ENCODE data around the gene TNNT3. TPM values are rescaled to one million over a fixed set of nuclear protein-coding genes. Genes with fewer than 3 reads are reported as not detected.

The TNNT3 gene
- total RNA-seq, 1 donor from 2014 or later: not detected

DNA sequence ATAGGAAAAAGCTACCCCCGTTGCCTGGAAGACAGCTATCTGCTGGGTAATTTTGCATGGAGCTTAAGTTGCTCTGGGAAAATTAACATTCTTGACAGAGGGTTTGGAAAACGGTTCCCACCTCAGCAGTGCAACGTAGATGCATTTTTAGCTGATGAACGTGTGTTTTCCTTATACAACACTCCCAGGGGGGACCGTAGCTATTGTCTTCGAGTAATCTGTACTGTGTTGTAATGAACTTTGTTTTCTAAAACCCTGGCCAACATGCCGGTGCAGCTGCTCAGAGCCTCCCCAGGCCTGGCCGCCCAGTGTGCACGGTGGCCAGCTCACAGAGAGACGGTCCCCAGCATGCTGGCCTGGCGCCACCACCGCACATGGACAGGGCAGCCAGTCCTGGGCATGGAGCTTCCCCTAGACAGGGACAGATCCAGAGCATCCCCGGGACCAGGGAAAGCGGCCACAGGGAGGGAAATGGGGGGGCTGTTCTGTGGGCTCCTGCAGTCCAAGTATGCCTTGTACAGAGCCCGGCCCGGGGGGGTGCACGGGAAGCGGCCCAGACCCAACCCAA lies 2.2 kb downstream of the TNNT3 start:
- H3K9me3 Mint-ChIP-seq (ENCODE audit: unreplicated experiment): no peaks in the 10 kb centered on the region
- no peak for DNase-seq (ENCODE audit: low spot score)
- H3K36me3 Mint-ChIP-seq (ENCODE audit: low read depth, unreplicated experiment): no peaks in the 10 kb centered on the region
- no peak overlapping the region for H3K4me3 Mint-ChIP-seq (ENCODE audit: unreplicated experiment)
- TF ChIP-seq, protein P1, sequence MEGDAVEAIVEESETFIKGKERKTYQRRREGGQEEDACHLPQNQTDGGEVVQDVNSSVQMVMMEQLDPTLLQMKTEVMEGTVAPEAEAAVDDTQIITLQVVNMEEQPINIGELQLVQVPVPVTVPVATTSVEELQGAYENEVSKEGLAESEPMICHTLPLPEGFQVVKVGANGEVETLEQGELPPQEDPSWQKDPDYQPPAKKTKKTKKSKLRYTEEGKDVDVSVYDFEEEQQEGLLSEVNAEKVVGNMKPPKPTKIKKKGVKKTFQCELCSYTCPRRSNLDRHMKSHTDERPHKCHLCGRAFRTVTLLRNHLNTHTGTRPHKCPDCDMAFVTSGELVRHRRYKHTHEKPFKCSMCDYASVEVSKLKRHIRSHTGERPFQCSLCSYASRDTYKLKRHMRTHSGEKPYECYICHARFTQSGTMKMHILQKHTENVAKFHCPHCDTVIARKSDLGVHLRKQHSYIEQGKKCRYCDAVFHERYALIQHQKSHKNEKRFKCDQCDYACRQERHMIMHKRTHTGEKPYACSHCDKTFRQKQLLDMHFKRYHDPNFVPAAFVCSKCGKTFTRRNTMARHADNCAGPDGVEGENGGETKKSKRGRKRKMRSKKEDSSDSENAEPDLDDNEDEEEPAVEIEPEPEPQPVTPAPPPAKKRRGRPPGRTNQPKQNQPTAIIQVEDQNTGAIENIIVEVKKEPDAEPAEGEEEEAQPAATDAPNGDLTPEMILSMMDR (IDR thresholded peaks at IDR 0.05; ENCODE audit: unreplicated experiment): no peak
- no peaks in the 10 kb centered on the region for H3K4me1 Mint-ChIP-seq (ENCODE audit: unreplicated experiment)
- no peak overlapping the region for H3K27ac Mint-ChIP-seq (ENCODE audit: unreplicated experiment)
- H3K27me3 Mint-ChIP-seq (ENCODE audit: unreplicated experiment): peaks cover 10% of the 10 kb centered on the region

DNA sequence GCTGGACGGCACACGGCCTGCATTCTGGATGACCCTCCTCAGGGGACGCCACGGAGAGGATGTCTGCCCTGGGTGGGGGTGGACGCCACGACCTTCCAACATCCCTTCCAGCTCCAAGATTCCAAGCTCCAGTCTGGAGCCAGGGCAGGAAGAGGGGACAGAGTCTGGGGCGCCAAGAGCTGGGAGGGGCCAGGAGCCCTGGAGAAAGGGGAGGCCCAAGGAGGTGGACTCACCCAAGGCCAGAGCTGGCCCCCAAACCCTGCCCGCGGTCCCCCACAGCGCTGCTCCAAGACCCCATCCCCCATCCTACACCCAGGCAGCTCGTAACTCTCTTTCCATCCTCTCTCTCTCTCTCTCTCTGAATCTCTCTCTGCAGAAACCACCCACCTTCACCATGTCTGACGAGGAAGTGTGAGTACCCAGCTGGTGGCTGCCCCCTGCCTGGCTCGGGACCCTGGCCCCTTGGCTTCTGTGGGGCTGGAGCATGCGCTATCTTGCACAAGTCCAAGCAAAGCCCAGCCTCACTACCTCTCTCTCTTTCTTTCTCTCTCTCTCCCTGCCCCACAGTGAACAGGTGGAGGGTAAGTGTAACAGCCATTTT lies 3.1 kb downstream of the TNNT3 start:
- H3K36me3 Mint-ChIP-seq (ENCODE audit: low read depth, unreplicated experiment): no peaks in the 10 kb centered on the region
- TF ChIP-seq, protein P1 (IDR thresholded peaks at IDR 0.05; ENCODE audit: unreplicated experiment): no peak
- no peak for DNase-seq (ENCODE audit: low spot score)
- H3K4me3 Mint-ChIP-seq (ENCODE audit: unreplicated experiment): no peak overlapping the region
- H3K27ac Mint-ChIP-seq (ENCODE audit: unreplicated experiment): no peak overlapping the region
- peaks cover 10% of the 10 kb centered on the region for H3K27me3 Mint-ChIP-seq (ENCODE audit: unreplicated experiment)
- no peaks in the 10 kb centered on the region for H3K9me3 Mint-ChIP-seq (ENCODE audit: unreplicated experiment)
- H3K4me1 Mint-ChIP-seq (ENCODE audit: unreplicated experiment): no peaks in the 10 kb centered on the region

DNA sequence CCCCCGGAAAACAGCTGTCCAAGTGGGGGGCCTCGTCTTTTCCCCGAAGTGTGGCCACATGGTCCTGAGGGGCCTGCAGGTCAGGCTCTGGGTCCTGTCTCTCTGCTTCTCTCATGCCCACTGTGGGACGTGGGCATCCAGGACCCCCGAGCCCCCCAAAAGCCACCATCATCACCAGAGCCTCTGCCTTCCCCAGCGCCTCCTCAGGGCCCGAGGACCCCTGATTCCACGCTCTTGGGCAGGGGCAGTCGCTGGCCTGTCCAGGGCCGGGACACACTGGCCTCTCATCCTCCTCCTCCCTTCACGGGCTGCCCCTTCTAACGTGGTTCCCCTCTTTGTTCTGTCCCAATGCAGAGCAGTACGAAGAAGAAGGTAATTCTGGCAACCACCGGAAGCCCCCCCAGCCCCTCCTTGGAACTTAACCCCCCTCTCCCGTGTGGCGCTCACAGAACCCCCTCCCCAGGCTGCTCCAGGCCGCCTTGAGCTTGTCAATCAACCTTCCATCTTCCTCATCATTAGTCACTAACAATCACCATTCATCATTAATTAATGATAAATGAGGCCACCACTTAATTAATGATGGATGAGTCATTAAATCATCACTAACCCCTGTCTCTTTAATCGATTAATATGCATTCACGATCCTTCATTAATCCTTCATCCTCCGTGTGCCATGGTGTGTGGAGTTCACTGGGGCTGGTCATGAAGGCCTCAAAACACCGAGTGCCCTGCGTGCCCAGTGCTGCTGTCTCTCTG lies 3.9 kb downstream of the TNNT3 start:
- DNase-seq (ENCODE audit: low spot score): no peak
- Mint-ChIP-seq H3K4me3 (ENCODE audit: unreplicated experiment) (no peak overlapping the region), H3K27ac (ENCODE audit: unreplicated experiment) (no peak overlapping the region), H3K9me3 (ENCODE audit: unreplicated experiment) (no peaks in the 10 kb centered on the region), H3K4me1 (ENCODE audit: unreplicated experiment) (no peaks in the 10 kb centered on the region), H3K27me3 (ENCODE audit: unreplicated experiment) (peaks cover 10% of the 10 kb centered on the region), H3K36me3 (ENCODE audit: low read depth, unreplicated experiment) (no peaks in the 10 kb centered on the region)
- TF ChIP-seq, protein P1 (IDR thresholded peaks at IDR 0.05; ENCODE audit: unreplicated experiment): no peak

DNA sequence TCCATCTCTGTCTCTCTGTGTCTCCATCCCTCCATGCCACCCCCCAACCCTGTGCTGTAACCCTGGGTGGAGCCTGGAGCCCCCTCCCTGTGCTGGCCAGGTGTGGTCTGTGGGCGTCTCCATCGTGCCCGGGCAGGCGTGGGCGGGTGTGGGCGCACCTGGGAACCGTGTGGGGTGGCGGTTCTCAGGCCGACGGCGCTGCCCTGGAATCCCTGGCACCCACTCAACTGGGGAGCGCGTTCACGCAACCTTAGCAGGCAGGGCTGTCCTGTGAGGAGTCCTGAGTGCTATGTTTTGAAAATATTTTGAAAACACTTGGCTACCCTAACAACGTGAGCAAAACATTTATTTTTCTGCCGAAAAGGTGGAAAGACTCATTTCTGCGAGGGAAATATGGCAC lies 4.7 kb downstream of the TNNT3 start:
- Mint-ChIP-seq H3K27ac (ENCODE audit: unreplicated experiment) (no peak overlapping the region), H3K4me1 (ENCODE audit: unreplicated experiment) (no peaks in the 10 kb centered on the region), H3K36me3 (ENCODE audit: low read depth, unreplicated experiment) (no peaks in the 10 kb centered on the region), H3K4me3 (ENCODE audit: unreplicated experiment) (no peak overlapping the region), H3K27me3 (ENCODE audit: unreplicated experiment) (peaks cover 10% of the 10 kb centered on the region), H3K9me3 (ENCODE audit: unreplicated experiment) (no peaks in the 10 kb centered on the region)
- no peak for DNase-seq (ENCODE audit: low spot score)
- TF ChIP-seq, protein P1 (IDR thresholded peaks at IDR 0.05; ENCODE audit: unreplicated experiment): no peak

Measured in endothelial cell (in vitro differentiated cells).